HG03521 (cell line): ENCODE data around the gene RNF212B.
A peak's percentile ranks its signal among the peaks of the same experiment; 100 is the strongest.

Experiments used
- ATAC-seq: cut with Tn5 transposase; IDR thresholded peaks from one replicate; pipeline ENCODE4 v1.9.1; 2021; ENCODE audit warnings: mild to moderate bottlenecking, moderate library complexity; ENCODE audit not compliant: unreplicated experiment

The RNF212B gene

DNA sequence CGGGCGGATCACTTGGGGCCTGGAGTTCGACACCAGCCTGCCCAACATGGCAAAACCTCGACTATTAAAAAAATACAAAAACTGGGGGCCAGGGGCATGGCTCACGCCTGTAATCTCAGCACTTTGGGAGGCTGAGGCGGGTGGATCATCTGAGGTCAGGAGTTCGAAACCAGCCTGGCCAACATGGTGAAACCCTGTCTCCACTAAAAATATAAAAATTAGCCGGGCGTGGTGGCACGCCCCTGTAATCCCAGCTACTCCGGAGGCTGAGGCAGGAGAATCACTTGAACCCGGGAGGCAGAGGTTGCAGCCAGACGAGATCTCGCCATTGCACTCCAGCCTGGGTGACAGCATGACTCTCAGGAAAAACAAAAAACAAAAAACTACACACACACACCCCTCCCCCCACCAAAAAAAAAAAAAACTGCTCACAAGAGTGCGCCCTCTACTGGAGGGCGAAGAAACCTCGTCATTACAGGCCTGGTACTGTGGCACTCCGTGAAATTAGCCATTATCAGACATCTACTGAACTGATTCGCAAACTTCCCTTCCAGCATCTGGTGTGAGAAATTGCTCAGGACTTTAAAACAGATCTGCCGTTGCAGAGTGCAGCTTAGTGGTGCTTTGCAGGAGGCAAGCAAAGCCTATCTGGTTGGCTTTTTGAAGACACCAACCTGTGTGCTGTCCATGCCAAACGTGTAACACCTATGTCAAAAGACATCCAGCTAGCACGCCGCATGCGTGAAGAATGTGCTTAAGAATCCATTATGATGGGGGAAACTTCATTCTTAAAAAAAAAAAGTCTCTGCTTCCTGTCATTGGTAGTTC is 57.2 kb downstream of the RNF212B start:
- ATAC-seq = no peak

DNA sequence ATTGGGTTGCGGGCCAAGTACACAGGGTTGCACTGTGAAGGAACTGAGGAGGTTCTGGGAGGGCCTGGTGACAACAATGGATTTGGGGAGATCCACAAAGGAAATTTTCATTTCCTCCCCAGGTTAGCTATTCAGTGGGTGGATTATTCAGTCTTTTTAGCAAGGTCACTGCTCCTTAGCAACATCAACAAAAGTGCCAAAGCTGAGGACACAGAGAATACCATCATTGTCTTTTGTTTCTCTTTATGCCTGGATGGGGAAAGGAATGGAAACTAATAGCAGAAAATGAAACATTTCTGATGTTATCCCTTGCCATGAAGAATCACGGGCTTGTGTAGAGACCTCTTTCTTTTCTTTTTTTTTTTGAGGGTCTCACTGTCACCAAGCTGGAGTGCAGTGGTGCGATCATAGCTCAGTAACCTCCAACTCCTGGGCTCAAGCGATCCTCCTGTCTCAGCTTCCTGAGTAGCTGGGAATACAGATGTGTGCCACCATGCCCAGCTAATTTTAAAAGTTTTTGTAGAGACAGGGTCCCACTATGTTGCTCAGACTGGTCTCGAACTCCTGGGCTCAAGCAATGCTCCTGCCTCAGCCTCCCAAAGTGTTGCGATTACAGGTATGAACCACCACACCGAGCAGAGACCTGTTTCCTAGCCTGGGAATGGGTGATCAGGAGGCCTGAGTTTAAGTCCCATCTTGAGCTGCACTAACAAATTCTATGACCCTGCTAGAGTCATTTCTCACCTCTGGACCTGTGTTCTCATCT is 58.5 kb downstream of the RNF212B start:
- ATAC-seq = no peak

DNA sequence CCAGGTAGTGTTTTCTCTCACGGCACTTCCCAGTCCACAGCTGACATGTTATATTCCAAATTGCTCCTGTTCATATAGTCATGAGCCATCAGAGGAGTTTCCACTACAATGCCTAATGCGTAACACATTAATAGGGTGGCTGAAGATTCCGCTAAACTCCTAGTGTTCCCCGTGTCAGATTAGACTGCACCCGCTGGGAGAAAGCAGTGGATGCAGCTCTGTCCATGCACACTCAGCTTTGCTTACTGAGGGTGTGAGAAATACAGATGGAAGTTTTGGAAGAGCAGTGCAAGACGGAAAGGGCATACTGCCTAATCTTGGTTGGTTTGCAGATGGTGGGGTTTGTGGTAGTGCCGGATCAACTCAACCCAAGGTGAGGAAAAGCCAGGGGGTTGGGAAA is 59.4 kb downstream of the RNF212B start:
- ATAC-seq = no peak

DNA sequence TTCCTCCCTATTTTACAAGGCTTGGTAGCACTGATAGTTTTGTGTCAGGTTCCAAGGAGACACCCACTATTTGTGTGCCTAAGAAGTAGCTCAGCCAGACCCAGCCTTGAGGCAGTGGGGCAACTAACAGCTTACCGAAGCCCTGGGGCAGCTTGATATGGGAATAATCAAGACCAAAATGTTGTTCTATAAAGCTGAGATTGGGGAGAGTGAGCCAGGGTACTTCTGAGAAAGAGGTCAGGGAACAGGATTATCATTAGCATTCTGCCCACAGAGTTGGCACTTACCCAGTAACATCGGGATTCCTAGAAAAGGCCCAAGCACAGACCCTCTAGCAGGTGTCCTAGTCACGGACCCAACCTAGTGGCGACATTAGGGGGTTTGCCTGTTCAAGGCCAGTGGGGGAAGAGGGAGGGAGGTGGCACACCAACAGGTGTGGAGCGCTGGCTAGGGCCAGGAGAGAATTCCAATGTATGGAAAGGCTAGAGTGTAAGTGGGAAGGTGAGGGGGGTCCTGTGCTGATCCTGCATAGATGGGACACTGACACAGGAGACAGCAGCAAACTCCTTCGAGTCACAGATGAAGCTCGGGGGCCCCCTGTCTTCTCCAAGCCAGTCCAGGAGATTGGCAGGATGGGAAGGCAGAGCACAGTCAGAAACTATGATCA is 60.0 kb downstream of the RNF212B start:
- no peak for ATAC-seq

DNA sequence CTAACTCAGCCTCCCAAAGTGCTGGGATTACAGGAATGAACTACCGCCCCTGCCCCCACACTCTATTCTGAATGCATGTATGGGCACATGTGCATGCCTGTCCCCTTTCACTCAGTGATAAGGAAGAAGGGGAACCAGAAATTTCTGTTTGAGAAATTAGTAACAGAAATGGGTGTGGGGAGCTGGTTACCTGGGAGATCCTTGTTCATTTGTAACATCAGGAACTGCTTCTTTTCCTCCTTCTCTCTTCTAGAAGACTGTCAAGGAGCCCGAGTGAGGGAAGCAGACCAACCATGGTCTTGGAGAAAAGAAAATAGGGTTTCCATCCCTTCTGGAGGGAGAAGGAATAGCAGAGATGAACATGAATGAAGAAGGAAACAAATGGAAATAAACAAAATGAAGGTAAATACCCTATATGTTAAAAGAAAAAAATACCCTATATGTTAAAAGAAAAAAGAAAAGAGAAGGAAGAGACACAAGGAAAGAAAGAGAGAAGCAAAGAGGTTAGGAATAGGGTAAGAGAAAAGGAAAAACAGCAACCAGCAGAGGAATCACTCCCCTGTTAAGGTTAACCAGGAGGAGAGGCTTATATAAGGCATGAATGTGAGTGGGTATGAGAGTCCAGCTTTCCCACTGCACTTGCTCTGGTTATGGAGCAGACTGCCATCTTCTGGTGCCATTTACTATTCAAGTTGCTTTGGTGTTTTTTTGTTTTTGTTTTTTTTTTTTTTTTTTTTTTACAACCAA is 61.6 kb downstream of the RNF212B start:
- ATAC-seq = no peak

DNA sequence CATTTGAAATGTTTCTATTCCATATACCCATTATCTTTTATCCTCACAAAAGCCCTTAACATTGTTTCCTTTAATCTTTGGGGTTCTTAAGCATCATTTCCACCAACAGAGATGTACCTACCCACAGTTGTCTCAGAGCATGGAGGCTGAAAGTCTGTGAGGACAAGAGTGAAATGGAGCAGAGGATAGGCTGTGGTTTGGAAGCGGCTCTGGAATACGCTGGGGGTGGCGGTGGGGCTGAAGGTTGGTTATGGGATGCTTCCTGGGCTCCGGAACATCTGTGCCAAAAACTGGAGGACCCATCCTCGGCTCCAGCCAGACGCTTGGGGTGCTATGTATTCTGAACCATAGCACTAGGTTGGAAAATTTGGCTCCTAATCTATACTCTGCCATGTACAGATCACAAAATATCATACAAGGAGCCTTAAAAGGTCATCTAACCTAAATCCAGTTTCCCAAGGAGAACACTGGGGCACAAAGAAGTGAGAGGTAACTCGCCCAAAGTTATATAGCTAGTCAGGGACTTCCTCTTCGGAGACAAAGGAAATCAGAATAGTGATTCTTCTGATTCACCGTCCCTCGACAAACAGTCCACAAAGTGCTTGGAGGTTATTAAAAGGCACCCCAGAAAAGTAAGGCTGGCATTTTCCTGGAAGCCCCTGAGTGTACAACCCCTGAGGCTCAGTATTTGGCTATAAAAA is 62.4 kb downstream of the RNF212B start:
- ATAC-seq = no peak

DNA sequence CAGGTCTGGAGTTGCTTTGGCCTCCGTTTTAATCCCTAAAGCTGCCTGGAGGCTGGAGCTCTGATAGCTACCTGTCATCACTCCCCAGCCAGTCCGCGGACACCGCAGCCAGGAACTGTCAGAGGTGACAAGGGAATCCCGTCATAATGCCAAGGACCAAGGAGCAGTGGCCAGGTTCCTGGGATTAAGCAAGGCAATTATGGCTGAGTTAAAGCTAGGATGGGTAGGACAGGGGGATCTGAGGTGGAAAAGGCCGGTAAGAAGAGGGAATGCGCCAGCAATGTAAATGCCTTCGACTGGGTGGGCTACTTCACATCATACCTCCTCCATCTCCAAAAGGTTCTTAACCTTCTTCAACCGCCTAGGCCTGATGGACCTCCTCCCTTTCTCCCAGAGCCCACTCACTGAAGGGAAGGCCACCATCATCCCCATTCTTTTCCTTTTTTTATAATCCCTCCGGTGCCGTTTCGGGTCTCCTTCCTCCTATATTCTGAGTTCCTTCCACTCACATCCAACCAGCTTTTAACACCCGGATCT is 63.0 kb downstream of the RNF212B start:
- ATAC-seq = no peak

DNA sequence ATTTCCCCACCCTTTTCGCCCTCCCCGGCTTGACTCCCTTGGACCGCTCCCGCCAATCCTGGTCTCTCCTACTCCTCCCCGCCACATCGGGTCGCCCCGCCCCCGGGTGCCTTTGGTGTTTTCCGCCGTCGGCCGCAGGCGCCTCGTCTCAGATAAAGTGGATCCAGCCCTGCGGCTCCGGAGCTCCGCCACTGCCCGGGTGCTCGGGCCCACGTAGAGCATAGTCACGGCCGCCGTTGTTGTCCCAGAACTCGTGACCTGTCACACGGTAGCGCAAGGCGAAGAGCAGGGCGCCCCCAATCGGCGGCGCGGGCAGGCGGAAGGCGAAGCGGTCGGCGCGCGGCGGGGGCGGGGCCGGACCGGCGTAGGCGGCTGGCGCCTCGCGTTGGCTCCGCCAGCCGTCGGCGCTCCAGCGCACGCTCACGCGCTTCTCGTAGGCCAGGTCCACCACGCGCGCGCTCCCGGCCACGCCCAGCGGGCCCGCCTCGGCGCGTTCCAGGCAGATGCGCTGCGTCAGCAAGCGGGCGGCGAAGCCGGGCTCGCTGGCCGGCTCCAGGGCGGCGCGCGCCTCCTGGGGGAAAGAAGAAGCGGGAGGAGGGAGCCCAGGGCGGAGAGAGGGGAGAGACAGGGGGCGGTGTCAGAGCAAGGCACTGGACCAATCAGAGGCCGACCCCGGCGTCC is 63.7 kb downstream of the RNF212B start:
- ATAC-seq = peak; percentile 75

DNA sequence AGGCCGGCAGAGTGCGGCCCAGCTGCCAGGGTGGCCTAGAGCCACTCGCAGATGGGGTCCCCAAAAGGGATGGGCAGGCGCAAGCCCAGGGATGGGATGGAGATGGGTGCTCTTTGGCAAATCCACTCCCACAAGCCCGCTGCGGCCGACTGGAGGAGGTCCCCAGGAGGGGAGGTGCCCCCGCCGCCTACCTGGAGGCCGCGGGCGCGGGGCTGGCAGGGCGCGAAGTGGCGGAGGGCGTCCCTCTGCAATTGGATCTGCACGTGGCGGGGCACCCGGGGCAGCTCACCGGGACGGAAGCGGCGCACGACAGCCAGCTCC is 64.2 kb downstream of the RNF212B start:
- ATAC-seq = peak; percentile 6

DNA sequence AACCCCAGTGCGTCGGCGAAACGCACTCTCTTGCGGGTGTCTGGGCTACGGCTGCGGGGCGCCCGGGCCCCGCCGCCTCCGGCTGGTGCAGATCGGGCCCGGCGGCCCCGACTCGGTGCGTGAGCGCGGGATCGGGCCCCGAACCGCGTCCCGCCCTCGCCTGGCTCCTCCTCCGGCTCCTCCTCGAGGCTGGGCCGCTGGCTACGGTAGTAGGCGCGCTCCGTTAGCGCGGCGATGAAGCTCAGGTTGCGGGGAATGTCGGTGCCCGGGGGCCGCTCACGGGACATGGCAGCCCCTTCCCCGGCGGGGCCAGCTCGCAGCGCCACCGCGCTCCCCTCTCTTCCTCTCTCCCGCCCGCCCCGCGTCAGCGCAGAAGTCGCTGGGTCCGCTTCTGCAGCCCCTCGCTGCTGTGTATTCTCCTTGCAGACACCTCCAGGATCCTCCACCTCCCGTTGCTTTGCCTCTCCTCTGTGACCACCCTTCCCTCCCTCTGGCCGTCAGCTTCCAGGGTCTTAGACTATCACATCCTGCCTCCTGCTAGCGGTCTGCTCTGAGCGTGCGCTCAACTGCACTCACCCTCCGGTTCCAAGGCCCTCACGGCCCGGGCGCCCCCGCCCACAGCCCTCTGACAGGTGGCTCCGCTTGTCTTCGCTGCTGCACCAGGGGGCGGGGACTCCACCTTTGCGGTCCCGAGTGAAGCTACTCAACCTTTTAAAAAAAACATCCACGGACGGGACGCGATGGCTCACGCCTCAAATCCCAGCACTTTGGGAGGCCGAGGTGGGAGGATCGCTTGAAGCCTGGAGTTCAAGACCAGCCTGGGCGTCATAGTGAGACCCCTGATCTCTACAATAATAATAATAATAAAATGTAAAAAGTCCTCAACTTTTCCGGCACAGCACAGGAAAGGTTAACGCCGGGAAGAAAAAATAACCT is 64.8 kb downstream of the RNF212B start, which contains the start of gene PPP1R3E:
Gene PPP1R3E (minus strand): TSS at position 570 of the 936 bp plus-strand sequence. CDS start 283 bp downstream, at position 287.
- peak; percentile 23 for ATAC-seq

DNA sequence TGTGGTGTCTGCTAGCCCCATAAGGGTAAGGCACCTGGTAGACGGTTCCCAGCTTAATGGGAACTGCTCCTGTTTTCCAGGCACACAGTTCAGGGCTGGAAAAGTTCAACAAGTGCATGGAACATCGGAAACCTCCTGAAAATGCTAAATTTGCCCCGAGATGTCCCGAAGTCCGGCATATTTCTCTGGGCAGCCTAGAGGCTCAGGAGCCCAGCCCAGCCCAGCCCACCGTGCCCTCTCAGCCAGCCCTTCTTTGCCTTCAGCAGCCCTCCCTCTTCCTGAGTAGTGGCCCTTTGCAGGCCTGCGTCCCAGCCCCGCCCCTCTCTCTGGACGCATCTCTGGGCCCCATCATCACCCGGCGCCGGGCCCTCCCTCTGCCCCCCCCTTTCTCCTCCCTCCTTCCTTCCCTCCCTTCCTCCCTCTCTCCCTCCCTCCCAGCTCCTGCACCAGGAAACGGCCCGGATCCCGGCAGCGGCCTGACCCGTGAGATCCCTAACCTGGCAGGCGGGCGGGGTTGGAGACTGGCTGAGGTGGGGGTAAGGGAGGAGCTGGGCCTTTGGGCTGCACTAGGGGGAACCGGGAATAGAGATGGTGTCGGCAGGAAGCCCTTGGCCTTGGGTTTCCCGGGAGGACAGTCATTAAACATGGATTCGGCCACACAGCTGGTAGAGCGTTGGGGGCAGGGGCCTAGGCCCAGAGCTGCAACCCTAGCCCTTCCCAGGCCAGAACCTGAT is 68.8 kb downstream of the RNF212B start, which contains the start of gene BCL2L2:
Gene BCL2L2 (plus strand): TSS at position 422 of the 734 bp plus-strand sequence. CDS start 935 bp downstream, outside the sequence.
- ATAC-seq = no peak

DNA sequence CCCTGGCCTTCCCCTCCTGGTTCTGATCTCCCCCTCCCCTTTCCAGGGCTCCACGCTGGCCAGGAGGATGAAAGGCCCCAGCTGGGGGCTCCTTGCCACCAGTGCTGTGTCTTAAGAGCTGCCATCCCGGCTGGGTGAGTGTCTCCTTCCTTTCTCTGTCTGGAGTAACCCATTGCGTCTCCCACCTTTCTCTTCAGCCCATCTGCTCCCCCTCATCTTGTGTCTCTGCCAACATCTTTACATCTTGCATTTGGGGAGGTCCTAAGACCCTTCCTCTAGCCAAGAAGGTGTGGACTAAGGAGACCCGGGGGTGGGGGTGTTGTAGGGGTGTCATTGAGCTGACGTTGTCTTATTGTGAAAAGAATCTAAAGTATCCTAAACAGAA is 69.4 kb downstream of the RNF212B start:
- ATAC-seq = no peak

DNA sequence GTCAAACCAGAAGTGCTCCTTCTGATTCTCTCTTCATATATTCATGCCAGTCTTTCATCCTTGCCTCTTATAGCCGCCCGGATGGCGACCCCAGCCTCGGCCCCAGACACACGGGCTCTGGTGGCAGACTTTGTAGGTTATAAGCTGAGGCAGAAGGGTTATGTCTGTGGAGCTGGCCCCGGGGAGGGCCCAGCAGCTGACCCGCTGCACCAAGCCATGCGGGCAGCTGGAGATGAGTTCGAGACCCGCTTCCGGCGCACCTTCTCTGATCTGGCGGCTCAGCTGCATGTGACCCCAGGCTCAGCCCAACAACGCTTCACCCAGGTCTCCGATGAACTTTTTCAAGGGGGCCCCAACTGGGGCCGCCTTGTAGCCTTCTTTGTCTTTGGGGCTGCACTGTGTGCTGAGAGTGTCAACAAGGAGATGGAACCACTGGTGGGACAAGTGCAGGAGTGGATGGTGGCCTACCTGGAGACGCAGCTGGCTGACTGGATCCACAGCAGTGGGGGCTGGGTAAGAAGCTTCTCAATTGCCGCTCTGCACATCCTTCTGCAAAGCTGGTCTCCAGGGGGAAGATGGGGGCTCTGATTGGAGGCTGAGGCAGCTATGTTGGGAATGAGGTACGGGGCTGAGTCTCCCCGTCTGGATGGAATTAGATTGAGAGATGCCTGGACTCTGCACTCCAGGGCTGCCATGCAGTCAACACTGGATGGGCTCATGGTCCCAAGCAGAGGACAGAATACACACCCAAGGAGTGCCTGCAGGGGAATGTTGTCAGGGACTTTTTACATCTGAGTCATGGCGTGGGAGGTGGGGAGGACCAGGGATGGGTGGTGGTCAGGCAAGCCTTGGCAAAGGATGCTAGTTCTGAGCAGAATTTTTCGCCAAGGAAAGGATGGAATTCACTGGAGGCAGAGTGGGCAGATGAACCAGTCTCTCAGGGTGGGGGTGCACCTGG is 70.2 kb downstream of the RNF212B start:
- ATAC-seq = no peak

DNA sequence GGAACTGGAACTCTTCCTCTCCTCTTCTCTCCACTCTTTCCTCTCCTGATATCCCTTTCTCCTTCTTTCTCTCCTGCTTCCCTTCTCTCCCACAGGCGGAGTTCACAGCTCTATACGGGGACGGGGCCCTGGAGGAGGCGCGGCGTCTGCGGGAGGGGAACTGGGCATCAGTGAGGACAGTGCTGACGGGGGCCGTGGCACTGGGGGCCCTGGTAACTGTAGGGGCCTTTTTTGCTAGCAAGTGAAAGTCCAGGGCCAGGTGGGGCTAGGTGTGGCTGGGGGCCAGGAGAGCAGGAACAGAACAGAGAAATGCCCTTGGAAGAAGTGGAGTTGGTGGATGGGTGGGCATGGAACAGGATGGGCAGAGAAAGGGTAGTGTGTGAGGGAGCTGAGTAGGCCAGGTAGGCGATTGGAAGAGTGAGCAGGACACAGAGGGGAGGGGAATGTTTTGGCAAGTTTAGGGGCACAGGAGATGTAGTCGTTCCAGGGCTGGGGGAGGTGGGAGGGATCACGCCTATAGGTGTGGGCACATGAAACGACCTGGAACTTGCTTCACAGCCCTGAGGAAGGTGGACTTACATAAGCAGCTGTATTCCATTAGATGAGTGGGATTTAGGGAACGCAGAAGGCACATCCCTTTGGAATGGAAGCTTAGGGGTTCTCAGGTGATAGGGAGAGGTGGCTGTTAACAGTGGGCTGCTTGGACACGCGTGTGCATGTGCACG is 71.1 kb downstream of the RNF212B start:
- no peak for ATAC-seq

DNA sequence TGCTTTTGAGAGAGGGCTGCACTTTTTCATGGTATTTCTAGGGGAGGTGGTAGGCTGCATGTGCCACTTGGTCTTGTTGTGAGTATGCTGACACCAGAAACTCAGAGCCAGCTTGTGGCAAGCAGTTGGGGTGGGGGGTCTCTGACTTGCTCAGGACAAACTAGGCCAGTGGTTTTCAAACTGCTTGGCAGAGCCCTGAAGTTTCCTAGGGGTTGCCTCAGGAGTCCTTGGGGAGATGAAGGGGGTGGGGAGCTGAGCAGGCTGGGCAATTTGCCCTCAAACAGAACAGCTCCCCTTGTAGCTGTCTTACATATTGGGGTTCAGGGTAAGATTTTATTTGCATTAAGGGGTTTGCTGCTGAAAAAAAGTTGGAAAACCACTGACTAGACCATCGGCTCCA is 72.8 kb downstream of the RNF212B start:
- ATAC-seq = no peak

DNA sequence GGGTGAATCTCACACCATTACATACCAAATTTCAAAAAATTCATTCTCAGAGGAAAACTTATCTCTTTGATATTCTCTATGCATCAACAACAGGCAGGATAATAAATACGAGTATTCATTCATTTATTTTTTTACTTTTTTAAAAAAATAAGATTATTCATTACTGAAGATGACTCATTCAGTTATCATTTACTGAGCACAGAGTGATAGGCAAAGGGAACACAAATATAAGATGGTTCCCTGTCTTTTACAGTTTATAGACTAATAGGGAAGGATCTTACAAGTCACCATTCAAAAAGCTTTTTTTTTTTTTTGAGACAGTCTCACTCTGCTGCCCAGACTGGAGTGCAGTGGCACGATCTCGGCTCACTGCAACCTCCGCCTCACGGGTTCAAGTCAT is 78.6 kb downstream of the RNF212B start:
- ATAC-seq = no peak
